GM12864 (cell line): ENCODE data around the gene GAS2.

ENCODE experiments used
- DNase-seq: peaks from one replicate; pipeline ENCODE4 v3.0.0-alpha.2; 2011; ENCODE audit warnings: low read depth
- H3K4me3 ChIP-seq: 2 replicates; pipeline ENCODE4 v1.5.1; 2011; ENCODE audit warnings: mild to moderate bottlenecking, low read depth, low read length, control low read depth
- CTCF ChIP-seq: IDR thresholded peaks from 2 replicates; pipeline ENCODE4 v1.5.1; 2011; ENCODE audit warnings: low read depth, mild to moderate bottlenecking, moderate library complexity, low read length, control low read depth, inconsistent platforms; ENCODE audit errors: missing control alignments

GAS2 gene

GRCh38 chr11:22666325-22666687, at the start of gene GAS2:
Gene GAS2 (plus strand): TSS chr11:22666611. CDS start chr11:22674870, 8,259 bp downstream.
- no peak for DNase-seq
- no peak within 1 kb of the TSS for H3K4me3 ChIP-seq
- TF ChIP-seq CTCF, result no peak

GRCh38 chr11:22617868-22618267, 48.5 kb upstream of the GAS2 start:
- no peak for DNase-seq
- TF ChIP-seq CTCF, result no peak

GRCh38 chr11:22624742-22625447, 41.5 kb upstream of the GAS2 start:
- peak overlapping the region; percentile 87 for H3K4me3 ChIP-seq
- DNase-seq, result peak; percentile 45
- peak; percentile 70 for TF ChIP-seq CTCF

More at GRCh38 chr11:22617868-22618267, 48.5 kb upstream of the GAS2 start:
- no peak overlapping the region for H3K4me3 ChIP-seq

- TF ChIP-seq CTCF, result no peak
- H3K4me3 ChIP-seq, result peak within 1 kb of the TSS; percentile 87
- DNase-seq, result peak; percentile 100
Measured at GRCh38 chr11:22625448-22626287, 40.7 kb upstream of the GAS2 start, which contains the start of gene FANCF. Gene FANCF (minus strand): TSS chr11:22625823. CDS start chr11:22625810, 13 bp downstream.

GRCh38 chr11:22626573-22627239, 39.7 kb upstream of the GAS2 start:
- H3K4me3 ChIP-seq, result peak overlapping the region; percentile 87; the same call in 1 of the 2 replicates
- no peak for TF ChIP-seq CTCF
- DNase-seq, result no peak

- DNase-seq, result no peak
- H3K4me3 ChIP-seq, result no peak overlapping the region
Measured at GRCh38 chr11:22627421-22627820, 39.0 kb upstream of the GAS2 start.

More at GRCh38 chr11:22627421-22627820, 39.0 kb upstream of the GAS2 start:
- TF ChIP-seq CTCF, result no peak
